Stimulated activated memory B cell treated with anti-CD40 and anti-IgM and Interleukin-4, amounts not matched to agents 10 μg/mL and 1 μg/mL and 100 μg/mL, for 72 hours (primary cell): Measurements from ENCODE around the gene EPHB6.

Experiments used
- ATAC-seq: fragments of 150-1000 bp; cut with Tn5 transposase; 2 replicates; pipeline ENCODE4 v1.10.0; 2021
- H3K27ac Mint-ChIP-seq: one replicate; pipeline ENCODE4 v1.8.0; 2022; ENCODE audit warnings: mild to moderate bottlenecking, mixed read lengths
- H3K27me3 Mint-ChIP-seq: one replicate; pipeline ENCODE4 v1.8.0; 2022; ENCODE audit warnings: mixed read lengths
- H3K36me3 Mint-ChIP-seq: one replicate; pipeline ENCODE4 v1.8.0; 2022; ENCODE audit warnings: mixed read lengths
- H3K4me1 Mint-ChIP-seq: one replicate; pipeline ENCODE4 v1.8.0; 2022; ENCODE audit warnings: mixed read lengths
- H3K4me3 Mint-ChIP-seq: one replicate; pipeline ENCODE4 v1.8.0; 2022; ENCODE audit warnings: mild to moderate bottlenecking, moderate library complexity, mixed read lengths
- H3K9me3 Mint-ChIP-seq: one replicate; pipeline ENCODE4 v1.8.0; 2022; ENCODE audit warnings: mixed read lengths

EPHB6 gene

GRCh38 chr7:142867398-142868187, 12.7 kb downstream of the EPHB6 start:
- Mint-ChIP-seq H3K9me3 (no peaks in the 10 kb centered on the region), H3K36me3 (peaks cover 52% of the 10 kb centered on the region), H3K27me3 (no peaks in the 10 kb centered on the region), H3K27ac (no peak overlapping the region), H3K4me3 (no peak overlapping the region), H3K4me1 (peaks cover 6% of the 10 kb centered on the region)
- ATAC-seq, result no peak

GRCh38 chr7:142868188-142868985, 13.5 kb downstream of the EPHB6 start:
- Mint-ChIP-seq H3K27me3 (no peaks in the 10 kb centered on the region), H3K27ac (no peak overlapping the region), H3K4me1 (peaks cover 5% of the 10 kb centered on the region), H3K9me3 (no peaks in the 10 kb centered on the region), H3K4me3 (no peak overlapping the region), H3K36me3 (peaks cover 44% of the 10 kb centered on the region)
- ATAC-seq, result no peak

- Mint-ChIP-seq H3K4me1 (peaks cover 5% of the 10 kb centered on the region), H3K4me3 (no peak overlapping the region), H3K27me3 (no peaks in the 10 kb centered on the region), H3K9me3 (no peaks in the 10 kb centered on the region), H3K36me3 (peaks cover 38% of the 10 kb centered on the region), H3K27ac (no peak overlapping the region)
- no peak for ATAC-seq
Observed at GRCh38 chr7:142868986-142869415, 14.1 kb downstream of the EPHB6 start.

- Mint-ChIP-seq H3K4me3 (no peak overlapping the region), H3K36me3 (peaks cover 36% of the 10 kb centered on the region), H3K9me3 (peaks cover 2% of the 10 kb centered on the region), H3K27ac (no peak overlapping the region), H3K4me1 (peaks cover 5% of the 10 kb centered on the region), H3K27me3 (no peaks in the 10 kb centered on the region)
- ATAC-seq, result no peak
Observed at GRCh38 chr7:142869434-142869833, 14.6 kb downstream of the EPHB6 start.

- Mint-ChIP-seq H3K9me3 (peaks cover 5% of the 10 kb centered on the region), H3K27ac (no peak overlapping the region), H3K36me3 (peaks cover 34% of the 10 kb centered on the region), H3K4me1 (peaks cover 5% of the 10 kb centered on the region), H3K27me3 (no peaks in the 10 kb centered on the region), H3K4me3 (no peak overlapping the region)
- ATAC-seq, result no peak
Observed at GRCh38 chr7:142870147-142870559, 15.3 kb downstream of the EPHB6 start.

- peaks cover 2% of the 10 kb centered on the region for H3K27me3 Mint-ChIP-seq
- peaks cover 34% of the 10 kb centered on the region for H3K36me3 Mint-ChIP-seq
- H3K9me3 Mint-ChIP-seq, result peaks cover 5% of the 10 kb centered on the region
- H3K4me3 Mint-ChIP-seq, result no peak overlapping the region
- ATAC-seq, result no peak
- peaks cover 4% of the 10 kb centered on the region for H3K4me1 Mint-ChIP-seq
- no peak overlapping the region for H3K27ac Mint-ChIP-seq
Observed at GRCh38 chr7:142870566-142871259, 15.8 kb downstream of the EPHB6 start.

- H3K9me3 Mint-ChIP-seq, result peaks cover 5% of the 10 kb centered on the region
- H3K4me3 Mint-ChIP-seq, result no peak overlapping the region
- no peak for ATAC-seq
- H3K27me3 Mint-ChIP-seq, result peaks cover 9% of the 10 kb centered on the region
- H3K4me1 Mint-ChIP-seq, result no peaks in the 10 kb centered on the region
- peaks cover 34% of the 10 kb centered on the region for H3K36me3 Mint-ChIP-seq
- no peak overlapping the region for H3K27ac Mint-ChIP-seq
Observed at GRCh38 chr7:142871260-142872105, 16.6 kb downstream of the EPHB6 start.

GRCh38 chr7:142872106-142872675, 17.3 kb downstream of the EPHB6 start:
- H3K4me3 Mint-ChIP-seq, result no peak overlapping the region
- H3K27me3 Mint-ChIP-seq, result peaks cover 17% of the 10 kb centered on the region
- no peak for ATAC-seq
- no peaks in the 10 kb centered on the region for H3K4me1 Mint-ChIP-seq
- no peak overlapping the region for H3K27ac Mint-ChIP-seq
- peaks cover 5% of the 10 kb centered on the region for H3K9me3 Mint-ChIP-seq
- H3K36me3 Mint-ChIP-seq, result peaks cover 34% of the 10 kb centered on the region

GRCh38 chr7:142873281-142873784, 18.5 kb downstream of the EPHB6 start:
- Mint-ChIP-seq H3K27me3 (peaks cover 24% of the 10 kb centered on the region), H3K4me3 (no peak overlapping the region), H3K4me1 (no peaks in the 10 kb centered on the region), H3K36me3 (peaks cover 34% of the 10 kb centered on the region), H3K27ac (no peak overlapping the region), H3K9me3 (peaks cover 5% of the 10 kb centered on the region)
- ATAC-seq, result no peak

GRCh38 chr7:142873871-142874270, 19.0 kb downstream of the EPHB6 start:
- no peaks in the 10 kb centered on the region for H3K4me1 Mint-ChIP-seq
- peaks cover 27% of the 10 kb centered on the region for H3K27me3 Mint-ChIP-seq
- H3K9me3 Mint-ChIP-seq, result peaks cover 5% of the 10 kb centered on the region
- peaks cover 31% of the 10 kb centered on the region for H3K36me3 Mint-ChIP-seq
- no peak overlapping the region for H3K27ac Mint-ChIP-seq
- no peak for ATAC-seq
- no peak overlapping the region for H3K4me3 Mint-ChIP-seq

GRCh38 chr7:142874409-142874808, 19.5 kb downstream of the EPHB6 start:
- H3K4me1 Mint-ChIP-seq, result no peaks in the 10 kb centered on the region
- peaks cover 29% of the 10 kb centered on the region for H3K36me3 Mint-ChIP-seq
- H3K4me3 Mint-ChIP-seq, result no peak overlapping the region
- peaks cover 5% of the 10 kb centered on the region for H3K9me3 Mint-ChIP-seq
- H3K27ac Mint-ChIP-seq, result no peak overlapping the region
- H3K27me3 Mint-ChIP-seq, result peaks cover 32% of the 10 kb centered on the region
- no peak for ATAC-seq

GRCh38 chr7:142874837-142875236, 20.0 kb downstream of the EPHB6 start:
- Mint-ChIP-seq H3K36me3 (peaks cover 25% of the 10 kb centered on the region), H3K27me3 (peaks cover 35% of the 10 kb centered on the region), H3K4me1 (no peaks in the 10 kb centered on the region), H3K9me3 (peaks cover 5% of the 10 kb centered on the region), H3K27ac (no peak overlapping the region), H3K4me3 (no peak overlapping the region)
- no peak for ATAC-seq

GRCh38 chr7:142875456-142875855, 20.6 kb downstream of the EPHB6 start:
- ATAC-seq, result no peak
- H3K4me3 Mint-ChIP-seq, result no peak overlapping the region
- H3K27ac Mint-ChIP-seq, result no peak overlapping the region
- H3K36me3 Mint-ChIP-seq, result peaks cover 20% of the 10 kb centered on the region
- H3K4me1 Mint-ChIP-seq, result no peaks in the 10 kb centered on the region
- H3K27me3 Mint-ChIP-seq, result peaks cover 35% of the 10 kb centered on the region
- peaks cover 5% of the 10 kb centered on the region for H3K9me3 Mint-ChIP-seq

GRCh38 chr7:142876236-142876960, 21.5 kb downstream of the EPHB6 start:
- no peak for ATAC-seq
- no peak overlapping the region for H3K4me3 Mint-ChIP-seq
- H3K27ac Mint-ChIP-seq, result no peak overlapping the region
- H3K27me3 Mint-ChIP-seq, result peaks cover 35% of the 10 kb centered on the region
- peaks cover 5% of the 10 kb centered on the region for H3K9me3 Mint-ChIP-seq
- peaks cover 4% of the 10 kb centered on the region for H3K4me1 Mint-ChIP-seq
- H3K36me3 Mint-ChIP-seq, result peaks cover 11% of the 10 kb centered on the region
